Gastrocnemius medialis (tissue), 4 donors: ENCODE measurements around the gene CLDN7.

ENCODE experiments used
- POLR2A ChIP-seq, 2 donors: fragments of 450-650 bp; IDR thresholded peaks; one replicate each; pipeline ENCODE4 v1.6.1; 2017; ENCODE audit warnings: antibody characterized with exemption in 2 of 2, mild to moderate bottlenecking in 2 of 2, moderate library complexity in 2 of 2
- TF ChIP-seq, protein P1 (sequence below), 5 experiments: fragments of 450-650 bp in 3 of 5; fragments of 200-600 bp in 2 of 5; sonication (generic) in 2 of 5; IDR thresholded peaks in 4 of 5; conservative IDR thresholded peaks in 1 of 5; 1 replicate in 4 of 5; 2 replicates in 1 of 5; pipeline ENCODE4 v1.5.1; 2016 to 2019; ENCODE audit warnings: antibody characterized with exemption in 5 of 5, mild to moderate bottlenecking in 3 of 5, moderate library complexity in 3 of 5

DNA sequence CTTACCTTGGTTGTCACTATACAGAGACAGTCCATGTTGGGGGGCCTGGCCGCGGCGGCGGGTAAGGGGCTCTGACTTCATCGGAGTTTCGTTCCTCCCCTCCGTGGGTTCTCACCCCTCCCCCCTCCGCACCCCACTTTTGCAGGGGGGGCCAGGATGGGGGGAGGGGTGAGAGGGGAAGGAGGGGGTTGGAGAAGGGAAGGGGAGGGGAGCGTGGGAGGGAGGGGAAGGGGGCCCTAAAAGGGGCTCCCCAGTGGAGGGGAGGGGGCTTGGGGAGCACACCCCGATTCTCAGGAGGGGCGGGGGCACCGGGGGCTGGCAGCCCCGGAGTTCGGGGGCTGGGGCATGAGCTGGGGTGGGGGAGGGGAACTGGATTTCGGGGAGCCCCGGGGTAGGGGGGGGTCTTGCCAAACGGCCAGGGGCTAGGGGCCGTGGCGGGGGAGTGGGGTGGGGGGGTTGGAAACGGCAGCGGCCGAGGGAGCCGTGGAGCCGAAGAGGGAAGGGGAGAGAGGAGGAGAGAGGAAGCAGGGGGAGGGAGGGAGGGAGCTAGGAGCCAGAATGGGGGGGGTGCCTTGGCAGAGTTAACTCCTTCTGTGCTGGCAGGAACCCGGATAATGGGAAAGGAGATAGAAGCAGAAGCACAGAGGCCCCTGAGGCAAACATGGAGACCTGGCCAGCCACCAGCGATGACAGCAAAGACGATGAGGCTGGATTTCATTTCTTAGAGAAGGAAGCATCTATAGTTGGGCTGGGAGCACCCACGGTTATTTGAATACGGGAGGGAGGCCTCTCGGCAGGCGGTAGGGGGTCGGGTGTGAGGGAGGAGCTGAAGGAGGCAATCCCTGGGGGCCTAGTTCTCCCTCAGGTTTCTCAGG is 44.9 kb downstream of the CLDN7 start:
- TF ChIP-seq, protein P1, sequence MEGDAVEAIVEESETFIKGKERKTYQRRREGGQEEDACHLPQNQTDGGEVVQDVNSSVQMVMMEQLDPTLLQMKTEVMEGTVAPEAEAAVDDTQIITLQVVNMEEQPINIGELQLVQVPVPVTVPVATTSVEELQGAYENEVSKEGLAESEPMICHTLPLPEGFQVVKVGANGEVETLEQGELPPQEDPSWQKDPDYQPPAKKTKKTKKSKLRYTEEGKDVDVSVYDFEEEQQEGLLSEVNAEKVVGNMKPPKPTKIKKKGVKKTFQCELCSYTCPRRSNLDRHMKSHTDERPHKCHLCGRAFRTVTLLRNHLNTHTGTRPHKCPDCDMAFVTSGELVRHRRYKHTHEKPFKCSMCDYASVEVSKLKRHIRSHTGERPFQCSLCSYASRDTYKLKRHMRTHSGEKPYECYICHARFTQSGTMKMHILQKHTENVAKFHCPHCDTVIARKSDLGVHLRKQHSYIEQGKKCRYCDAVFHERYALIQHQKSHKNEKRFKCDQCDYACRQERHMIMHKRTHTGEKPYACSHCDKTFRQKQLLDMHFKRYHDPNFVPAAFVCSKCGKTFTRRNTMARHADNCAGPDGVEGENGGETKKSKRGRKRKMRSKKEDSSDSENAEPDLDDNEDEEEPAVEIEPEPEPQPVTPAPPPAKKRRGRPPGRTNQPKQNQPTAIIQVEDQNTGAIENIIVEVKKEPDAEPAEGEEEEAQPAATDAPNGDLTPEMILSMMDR (IDR thresholded peaks at IDR 0.05 in 4 of 5, conservative IDR thresholded peaks at IDR 0.05 in 1 of 5), result no peak
- TF ChIP-seq POLR2A (IDR thresholded peaks at IDR 0.05), result no peak
